Fibroblast of skin of scalp (primary cell): ENCODE measurements around the gene NOTO.
"Not testable (repeated sequence)": the region's sequence is repeated elsewhere in the genome, so short reads cannot be mapped to it uniquely, and the experiment has no call there.

ENCODE experiments used
- DNase-seq: peaks from one replicate; pipeline ENCODE4 v3.0.0-alpha.2; 2013

NOTO gene

GRCh38 chr2:73200281-73200680 is 2.1 kb upstream of the NOTO start:
- not testable (repeated sequence) for DNase-seq

GRCh38 chr2:73203055-73203681 is 794 bp downstream of the NOTO start:
- no peak for DNase-seq

GRCh38 chr2:73205611-73206010 is 3.2 kb downstream of the NOTO start:
- peak; percentile 86 for DNase-seq

GRCh38 chr2:73208258-73208657 is 5.9 kb downstream of the NOTO start:
- DNase-seq: no peak

GRCh38 chr2:73210019-73210418 is 7.6 kb downstream of the NOTO start:
- DNase-seq: no peak

GRCh38 chr2:73210696-73211095 is 8.3 kb downstream of the NOTO start:
- DNase-seq: no peak

- DNase-seq: no peak
Observed at GRCh38 chr2:73212098-73212447, 9.7 kb downstream of the NOTO start.

GRCh38 chr2:73212448-73213176 is 10.2 kb downstream of the NOTO start:
- peak; percentile 87 for DNase-seq

GRCh38 chr2:73214120-73215035 is 12.0 kb downstream of the NOTO start, which contains the start of gene SMYD5:
Gene SMYD5, plus strand, starts transcription at chr2:73214245. Its CDS starts 22 bp downstream, at chr2:73214267.
- DNase-seq: peak; percentile 79

- no peak for DNase-seq
Observed at GRCh38 chr2:73215254-73215653, 12.9 kb downstream of the NOTO start.

- DNase-seq: no peak
Observed at GRCh38 chr2:73217160-73217559, 14.8 kb downstream of the NOTO start.

- DNase-seq: no peak
Observed at GRCh38 chr2:73217826-73218225, 15.5 kb downstream of the NOTO start.

- DNase-seq: no peak
Observed at GRCh38 chr2:73218298-73218697, 15.9 kb downstream of the NOTO start.

- no peak for DNase-seq
Observed at GRCh38 chr2:73223821-73224220, 21.4 kb downstream of the NOTO start.

- no peak for DNase-seq
Observed at GRCh38 chr2:73225513-73226360, 23.4 kb downstream of the NOTO start.

- no peak for DNase-seq
Observed at GRCh38 chr2:73227086-73227485, 24.7 kb downstream of the NOTO start.

GRCh38 chr2:73228631-73229030 is 26.3 kb downstream of the NOTO start:
- no peak for DNase-seq

- no peak for DNase-seq
Observed at GRCh38 chr2:73232403-73233153, 30.2 kb downstream of the NOTO start.

- peak; percentile 99 for DNase-seq
Observed at GRCh38 chr2:73233154-73233931, 31.0 kb downstream of the NOTO start, which contains the start of gene PRADC1. Gene PRADC1, minus strand, starts transcription at chr2:73233239. Its CDS starts 79 bp downstream, at chr2:73233160.
